Activated T-helper 2 cell treated with anti-CD3 and anti-CD28 coated beads, Interferon-gamma antibody, Interleukin-2, Interleukin-4, amounts not matched to agents 10 μg/mL and 5 μg/mL and 100 μg/mL, durations not matched to agents 14 hours and 24 hours and 36 hours (primary cell): ENCODE results near the gene EDEM2. TPM values are rescaled to one million over a fixed set of nuclear protein-coding genes. Genes with fewer than 3 reads are reported as not detected.
A peak's percentile ranks its signal among the peaks of the same experiment; 100 is the strongest.

ENCODE experiments used
- DNase-seq: peaks from one replicate; pipeline ENCODE4 v3.0.0; 2021; ENCODE audit warnings: low spot score
- H3K27ac Mint-ChIP-seq: one replicate; pipeline ENCODE4 v1.8.0; 2021; ENCODE audit warnings: mixed read lengths
- H3K27me3 Mint-ChIP-seq: one replicate; pipeline ENCODE4 v1.8.0; 2021; ENCODE audit warnings: low read depth, mixed read lengths
- H3K36me3 Mint-ChIP-seq: one replicate; pipeline ENCODE4 v1.8.0; 2021; ENCODE audit warnings: low read depth, mixed read lengths
- H3K4me1 Mint-ChIP-seq: one replicate; pipeline ENCODE4 v1.8.0; 2021; ENCODE audit warnings: low read depth, mixed read lengths
- H3K4me3 Mint-ChIP-seq: one replicate; pipeline ENCODE4 v1.8.0; 2021; ENCODE audit warnings: low read depth, mild to moderate bottlenecking, moderate library complexity, mixed read lengths
- H3K9me3 Mint-ChIP-seq: one replicate; pipeline ENCODE4 v1.8.0; 2021; ENCODE audit warnings: mixed read lengths
- intact Hi-C: fragments of 100-400 bp; cut with micrococcal nuclease; formaldehyde crosslinking; loops from one replicate; pipeline ENCODE4 v1.15.1; 2023
- total RNA-seq: library from RNA; stranded (reverse); gene quantifications from 2 replicates; pipeline ENCODE4 v1.2.3, GENCODE V29; 2022

Gene EDEM2
- total RNA-seq, 1 donor from 2014 or later, result 25.7 TPM

GRCh38 chr20:35134472-35134871, 12.7 kb downstream of the EDEM2 start:
- DNase-seq, result no peak
- Mint-ChIP-seq H3K4me1 (peaks cover 2% of the 10 kb centered on the region), H3K36me3 (peaks cover 34% of the 10 kb centered on the region), H3K27ac (no peak overlapping the region), H3K9me3 (no peaks in the 10 kb centered on the region), H3K4me3 (no peak overlapping the region), H3K27me3 (no peaks in the 10 kb centered on the region)
- intact Hi-C loops, result no loop called here

- no peak overlapping the region for H3K4me3 Mint-ChIP-seq
- no peak overlapping the region for H3K27ac Mint-ChIP-seq
- peaks cover 34% of the 10 kb centered on the region for H3K36me3 Mint-ChIP-seq
- no peak for DNase-seq
- H3K9me3 Mint-ChIP-seq, result no peaks in the 10 kb centered on the region
- H3K27me3 Mint-ChIP-seq, result no peaks in the 10 kb centered on the region
- peaks cover 2% of the 10 kb centered on the region for H3K4me1 Mint-ChIP-seq
- intact Hi-C loops, result no loop called here
Observed at GRCh38 chr20:35133735-35134134, 13.4 kb downstream of the EDEM2 start.

- Mint-ChIP-seq H3K36me3 (peaks cover 34% of the 10 kb centered on the region), H3K4me1 (peaks cover 2% of the 10 kb centered on the region), H3K27me3 (no peaks in the 10 kb centered on the region), H3K4me3 (no peak overlapping the region), H3K9me3 (no peaks in the 10 kb centered on the region), H3K27ac (no peak overlapping the region)
- DNase-seq, result no peak
- intact Hi-C loops, result no loop called here
Observed at GRCh38 chr20:35133031-35133430, 14.1 kb downstream of the EDEM2 start.

- Mint-ChIP-seq H3K27ac (no peak overlapping the region), H3K9me3 (no peaks in the 10 kb centered on the region), H3K4me3 (no peak overlapping the region), H3K4me1 (peaks cover 2% of the 10 kb centered on the region), H3K36me3 (peaks cover 36% of the 10 kb centered on the region), H3K27me3 (no peaks in the 10 kb centered on the region)
- DNase-seq, result no peak
- intact Hi-C loops, result no loop called here
Observed at GRCh38 chr20:35131934-35132333, 15.2 kb downstream of the EDEM2 start.

GRCh38 chr20:35129647-35130069, 17.5 kb downstream of the EDEM2 start:
- no peak overlapping the region for H3K27ac Mint-ChIP-seq
- intact Hi-C loops, result no loop called here
- H3K9me3 Mint-ChIP-seq, result no peaks in the 10 kb centered on the region
- H3K36me3 Mint-ChIP-seq, result peaks cover 43% of the 10 kb centered on the region
- no peaks in the 10 kb centered on the region for H3K27me3 Mint-ChIP-seq
- DNase-seq, result no peak
- H3K4me3 Mint-ChIP-seq, result no peak overlapping the region
- peaks cover 2% of the 10 kb centered on the region for H3K4me1 Mint-ChIP-seq

- Mint-ChIP-seq H3K27me3 (no peaks in the 10 kb centered on the region), H3K4me1 (peaks cover 2% of the 10 kb centered on the region), H3K9me3 (no peaks in the 10 kb centered on the region), H3K27ac (no peak overlapping the region), H3K4me3 (no peak overlapping the region), H3K36me3 (peaks cover 58% of the 10 kb centered on the region)
- no peak for DNase-seq
- intact Hi-C loops, result no loop called here
Observed at GRCh38 chr20:35125753-35126152, 21.4 kb downstream of the EDEM2 start.

GRCh38 chr20:35122756-35123405, 24.3 kb downstream of the EDEM2 start:
- H3K4me1 Mint-ChIP-seq, result peaks cover 4% of the 10 kb centered on the region
- peaks cover 77% of the 10 kb centered on the region for H3K36me3 Mint-ChIP-seq
- no peak overlapping the region for H3K27ac Mint-ChIP-seq
- H3K4me3 Mint-ChIP-seq, result no peak overlapping the region
- intact Hi-C loops, result no loop called here
- H3K27me3 Mint-ChIP-seq, result no peaks in the 10 kb centered on the region
- no peak for DNase-seq
- H3K9me3 Mint-ChIP-seq, result no peaks in the 10 kb centered on the region

GRCh38 chr20:35121186-35121585, 25.9 kb downstream of the EDEM2 start:
- Mint-ChIP-seq H3K9me3 (no peaks in the 10 kb centered on the region), H3K4me3 (no peak overlapping the region), H3K27ac (no peak overlapping the region), H3K36me3 (peaks cover 80% of the 10 kb centered on the region), H3K27me3 (no peaks in the 10 kb centered on the region), H3K4me1 (peaks cover 7% of the 10 kb centered on the region)
- DNase-seq, result no peak
- intact Hi-C loops, result no loop called here

- peak overlapping the region; percentile 35 for H3K27ac Mint-ChIP-seq
- DNase-seq, result no peak
- no peaks in the 10 kb centered on the region for H3K9me3 Mint-ChIP-seq
- H3K4me3 Mint-ChIP-seq, result no peak overlapping the region
- H3K4me1 Mint-ChIP-seq, result peaks cover 7% of the 10 kb centered on the region
- intact Hi-C loops, result no loop called here
- no peaks in the 10 kb centered on the region for H3K27me3 Mint-ChIP-seq
- H3K36me3 Mint-ChIP-seq, result peaks cover 82% of the 10 kb centered on the region
Observed at GRCh38 chr20:35120012-35120701, 27.0 kb downstream of the EDEM2 start.

GRCh38 chr20:35117629-35118028, 29.5 kb downstream of the EDEM2 start:
- Mint-ChIP-seq H3K4me1 (peaks cover 7% of the 10 kb centered on the region), H3K27me3 (no peaks in the 10 kb centered on the region), H3K4me3 (no peak overlapping the region), H3K36me3 (peaks cover 69% of the 10 kb centered on the region), H3K27ac (no peak overlapping the region), H3K9me3 (no peaks in the 10 kb centered on the region)
- DNase-seq, result no peak
- intact Hi-C loops, result no loop called here

- Mint-ChIP-seq H3K4me3 (no peak overlapping the region), H3K36me3 (peaks cover 67% of the 10 kb centered on the region), H3K27ac (no peak overlapping the region), H3K4me1 (peaks cover 7% of the 10 kb centered on the region), H3K9me3 (no peaks in the 10 kb centered on the region), H3K27me3 (no peaks in the 10 kb centered on the region)
- no peak for DNase-seq
- intact Hi-C loops, result no loop called here
Observed at GRCh38 chr20:35117196-35117595, 29.9 kb downstream of the EDEM2 start.

GRCh38 chr20:35116258-35116657, 30.9 kb downstream of the EDEM2 start:
- H3K27ac Mint-ChIP-seq, result peak overlapping the region; percentile 20

GRCh38 chr20:35115606-35116005, 31.5 kb downstream of the EDEM2 start:
- Mint-ChIP-seq H3K4me3 (no peak overlapping the region), H3K9me3 (no peaks in the 10 kb centered on the region), H3K4me1 (peaks cover 12% of the 10 kb centered on the region), H3K27ac (no peak overlapping the region), H3K36me3 (peaks cover 60% of the 10 kb centered on the region), H3K27me3 (no peaks in the 10 kb centered on the region)
- intact Hi-C loops, result no loop called here
- DNase-seq, result no peak

More at GRCh38 chr20:35116258-35116657, 30.9 kb downstream of the EDEM2 start:
- DNase-seq, result no peak
- intact Hi-C loops, result no loop called here
- peaks cover 64% of the 10 kb centered on the region for H3K36me3 Mint-ChIP-seq
- no peaks in the 10 kb centered on the region for H3K9me3 Mint-ChIP-seq
- H3K4me3 Mint-ChIP-seq, result no peak overlapping the region
- peaks cover 10% of the 10 kb centered on the region for H3K4me1 Mint-ChIP-seq
- no peaks in the 10 kb centered on the region for H3K27me3 Mint-ChIP-seq
